H1 (cell line): ENCODE measurements around the gene RIT2. TPM values are rescaled to one million over a fixed set of nuclear protein-coding genes. Genes with fewer than 3 reads are reported as not detected.

Source experiments
- CTCF ChIA-PET: fragments of 300-600 bp; sonication (Branson Sonifier 250); formaldehyde crosslinking; loops from one replicate; lab custom pipeline; 2021; ENCODE audit not compliant: partially characterized antibody; lab: Charles Lee
- POLR2A ChIA-PET: fragments of 300-600 bp; sonication (Branson Sonifier 250); formaldehyde crosslinking; loops from one replicate; lab custom pipeline; 2021; ENCODE audit warnings: inconsistent platforms; ENCODE audit not compliant: partially characterized antibody; lab: Charles Lee
- DNase-seq, 2 experiments: peaks; one replicate each; pipeline versions ENCODE4 v3.0.0 to v3.0.0-alpha.2; 2010 to 2022; ENCODE audit warnings: low spot score in 2 of 2, low read depth in 1 of 2, mixed read lengths in 1 of 2
- FAIRE-seq: peaks from 2 replicates; lab custom pipeline; 2011; peaks lifted over from hg19 to GRCh38; lab: Jason Lieb, UNC
- H2AFZ ChIP-seq: 2 replicates; pipeline ENCODE4 v1.8.1; 2012; ENCODE audit warnings: low read length, inconsistent platforms
- H2AK5ac ChIP-seq: 2 replicates; pipeline ENCODE4 v1.6.1; 2013; ENCODE audit warnings: low read depth, low read length
- H2BK120ac ChIP-seq: replicated peaks from 2 replicates; pipeline ENCODE3; 2013; ENCODE audit warnings: low read depth, low read length, inconsistent platforms
- H2BK12ac ChIP-seq: 2 replicates; pipeline ENCODE4 v1.6.1; 2013; ENCODE audit warnings: low read depth, low read length
- H2BK15ac ChIP-seq: 2 replicates; pipeline ENCODE4 v1.6.1; 2013; ENCODE audit warnings: low read length
- H2BK20ac ChIP-seq: 2 replicates; pipeline ENCODE4 v1.6.1; 2013; ENCODE audit warnings: low read length
- H2BK5ac ChIP-seq: 2 replicates; pipeline ENCODE4 v1.6.1; 2013; ENCODE audit warnings: low read depth, low read length
- H3K14ac ChIP-seq: 2 replicates; pipeline ENCODE4 v1.6.1; 2013; ENCODE audit warnings: inconsistent platforms; ENCODE audit not compliant: insufficient read length
- H3K18ac ChIP-seq: 2 replicates; pipeline ENCODE4 v1.6.1; 2013; ENCODE audit warnings: low read length; ENCODE audit errors: extremely low read depth
- H3K23ac ChIP-seq: 2 replicates; pipeline ENCODE4 v1.6.1; 2013; ENCODE audit warnings: inconsistent platforms; ENCODE audit not compliant: insufficient read length
- H3K23me2 ChIP-seq: 2 replicates; pipeline ENCODE4 v1.6.1; 2013; ENCODE audit warnings: low read depth, low read length
- H3K27ac ChIP-seq: 2 replicates; pipeline ENCODE4 v1.6.1; 2011; ENCODE audit warnings: low read depth, low read length, inconsistent platforms
- H3K27me3 ChIP-seq, 4 experiments: replicated peaks in 1 of 4; 1 replicate in 1 of 4; 2 replicates in 3 of 4; pipeline versions ENCODE4 v1.6.1 to v1.8.1; 2011 to 2013; ENCODE audit warnings: low read length in 3 of 4, mild to moderate bottlenecking in 3 of 4, inconsistent platforms in 2 of 4, mixed read lengths in 2 of 4, moderate library complexity in 1 of 4; ENCODE audit not compliant: control insufficient read depth in 3 of 4, insufficient read depth in 3 of 4; ENCODE audit errors: extremely low read depth in 1 of 4
- H3K36me3 ChIP-seq, 4 experiments: 2 replicates each; pipeline versions ENCODE4 v1.6.1 to v1.8.1; 2011 to 2013; ENCODE audit warnings: mild to moderate bottlenecking in 4 of 4, low read length in 3 of 4, moderate library complexity in 2 of 4, control low read depth in 1 of 4, inconsistent platforms in 1 of 4; ENCODE audit not compliant: insufficient read depth in 4 of 4, control insufficient read depth in 2 of 4
- H3K4ac ChIP-seq: replicated peaks from 2 replicates; pipeline ENCODE3; 2013; ENCODE audit warnings: low read length, low read depth, mixed read lengths, inconsistent platforms; ENCODE audit not compliant: insufficient read length
- H3K4me1 ChIP-seq, 4 experiments: replicated peaks in 1 of 4; 1 replicate in 1 of 4; 2 replicates in 3 of 4; pipeline versions ENCODE4 v1.6.1 to v1.8.1; 2011 to 2013; ENCODE audit warnings: low read length in 3 of 4, inconsistent platforms in 2 of 4, mixed read lengths in 1 of 4; ENCODE audit not compliant: insufficient read depth in 4 of 4, control insufficient read depth in 3 of 4
- H3K4me2 ChIP-seq, 2 experiments: 2 replicates each; pipeline versions ENCODE4 v1.6.1 to v1.8.1; 2011 to 2013; ENCODE audit warnings: low read depth in 2 of 2, low read length in 2 of 2, control low read depth in 1 of 2, inconsistent platforms in 1 of 2, mild to moderate bottlenecking in 1 of 2; ENCODE audit not compliant: insufficient read depth in 1 of 2
- H3K4me3 ChIP-seq, 4 experiments: fragments of 200-600, 300-600 bp in 1 of 4; sonication (generic), shearing (Covaris generic), sonication (Bioruptor Twin) in 1 of 4; 2 replicates each; pipeline versions ENCODE4 v1.5.1 to v1.8.1; 2011 to 2016; ENCODE audit warnings: low read length in 4 of 4, low read depth in 3 of 4, control low read depth in 2 of 4, inconsistent platforms in 2 of 4, mild to moderate bottlenecking in 2 of 4, mixed read lengths in 1 of 4, moderate library complexity in 1 of 4; ENCODE audit not compliant: insufficient read depth in 2 of 4; ENCODE audit errors: extremely low read depth in 1 of 4
- H3K56ac ChIP-seq: replicated peaks from 2 replicates; pipeline ENCODE3; 2013; ENCODE audit warnings: low read depth, mild to moderate bottlenecking, mixed read lengths, low read length, inconsistent platforms; ENCODE audit not compliant: insufficient read length
- H3K79me1 ChIP-seq: 2 replicates; pipeline ENCODE4 v1.6.1; 2013; ENCODE audit warnings: low read depth, low read length, control low read depth
- H3K79me2 ChIP-seq, 2 experiments: 2 replicates each; pipeline versions ENCODE4 v1.6.1 to v1.8.1; 2012 to 2013; ENCODE audit warnings: low read length in 2 of 2, mild to moderate bottlenecking in 2 of 2, inconsistent platforms in 1 of 2; ENCODE audit not compliant: insufficient read depth in 2 of 2, control insufficient read depth in 1 of 2
- H3K9ac ChIP-seq, 4 experiments: replicated peaks in 1 of 4; 1 replicate in 1 of 4; 2 replicates in 3 of 4; pipeline versions ENCODE4 v1.6.1 to v1.8.1; 2011 to 2013; ENCODE audit warnings: low read depth in 3 of 4, low read length in 3 of 4, control low read depth in 2 of 4, mild to moderate bottlenecking in 2 of 4, moderate library complexity in 2 of 4, inconsistent platforms in 1 of 4; ENCODE audit errors: extremely low read depth in 1 of 4
- H3K9me3 ChIP-seq, 2 experiments: 2 replicates each; pipeline versions ENCODE4 v1.6.1 to v1.8.1; 2012 to 2013; ENCODE audit warnings: mild to moderate bottlenecking in 2 of 2, moderate library complexity in 2 of 2, control low read depth in 1 of 2, inconsistent platforms in 1 of 2, low read depth in 1 of 2, low read length in 1 of 2, mixed read lengths in 1 of 2; ENCODE audit not compliant: insufficient read depth in 2 of 2
- H4K20me1 ChIP-seq, 2 experiments: replicated peaks in 1 of 2; 2 replicates each; pipeline versions ENCODE3 to v1.8.1; 2011 to 2013; ENCODE audit warnings: inconsistent platforms in 2 of 2, low read length in 2 of 2, mild to moderate bottlenecking in 1 of 2; ENCODE audit not compliant: insufficient read depth in 2 of 2, control insufficient read depth in 1 of 2
- H4K5ac ChIP-seq: 2 replicates; pipeline ENCODE4 v1.6.1; 2013; ENCODE audit warnings: low read length, low read depth, mixed read lengths, inconsistent platforms; ENCODE audit not compliant: insufficient read length
- H4K8ac ChIP-seq: 2 replicates; pipeline ENCODE4 v1.8.0; 2013; ENCODE audit warnings: mild to moderate bottlenecking, moderate library complexity, low read length, inconsistent platforms; ENCODE audit not compliant: insufficient read depth; ENCODE audit errors: extremely low read depth
- H4K91ac ChIP-seq: replicated peaks from 2 replicates; pipeline ENCODE3; 2013; ENCODE audit warnings: low read length, mixed read lengths, inconsistent platforms; ENCODE audit not compliant: insufficient read length
- SUZ12 ChIP-seq: fragments of 200-600 bp; sonication (generic); IDR thresholded peaks from 2 replicates; pipeline ENCODE4 v1.6.1; 2012; ENCODE audit warnings: mild to moderate bottlenecking, inconsistent platforms, low read length, moderate library complexity, mixed read lengths
- TAF1 ChIP-seq: IDR thresholded peaks from 2 replicates; pipeline ENCODE4 v1.6.1; 2011; ENCODE audit warnings: mild to moderate bottlenecking, low read depth, low read length
- WGBS, 2 experiments: shearing (Covaris generic) in 1 of 2; methylation state at CpG; one replicate each; pipeline versions ENCODE4 v1.1.6 to v1.1.7; 2013 to 2015; ENCODE audit warnings: low lambda C conversion rate in 2 of 2, mixed read lengths in 2 of 2, inconsistent platforms in 1 of 2, low coverage in 1 of 2, missing lambda C conversion rate in 1 of 2; ENCODE audit not compliant: insufficient replicate concordance in 2 of 2, insufficient coverage in 1 of 2, insufficient read length in 1 of 2; ENCODE audit errors: extremely low coverage in 1 of 2, missing lambda C conversion rate in 1 of 2; 5-methylcytosine and 5-hydroxymethylcytosine counted together
- polyA plus RNA-seq, 7 experiments: library from polyadenylated mRNA; depleted of rRNA in 3 of 7; stranded (reverse) in 5 of 7; unstranded in 2 of 7; fragments of >200 nt in 5 of 7; fragments of 200-250 nt in 2 of 7; gene quantifications; 1 replicate in 5 of 7; 2 replicates in 1 of 7; 4 replicates in 1 of 7; pipeline versions ENCODE4 v1.2.1 to v1.2.3, GENCODE V29; 2011 to 2013; ENCODE audit warnings: missing spikeins in 2 of 7, mixed read lengths in 2 of 7
- total RNA-seq: library from RNA; stranded (reverse); fragmentation: NEBNext Ultra II Directional; extraction: Animal tissue kit (Norgen Biotek cat#: 25700); gene quantifications from 2 replicates; pipeline ENCODE4 v1.2.1, GENCODE V29; 2021

Gene RIT2
- total and polyA plus RNA-seq, 2 of the 8 experiments (the other 6 are each of a cell fraction or from before 2014, with no cell fraction given), result 0.67 to 3.2 TPM

GRCh38 chr18:43040281-43040680, 75.2 kb downstream of the RIT2 start:
- Histone ChIP-seq H2BK20ac (no peak overlapping the region), H3K56ac (no peak overlapping the region), H3K27me3 (no peaks in the 10 kb centered on the region), H2BK12ac (no peak overlapping the region), H2AFZ (no peak overlapping the region), H4K8ac (no peak overlapping the region), H4K20me1 (no peaks in the 10 kb centered on the region), H2BK120ac (no peak overlapping the region), H3K36me3 (no peaks in the 10 kb centered on the region), H2BK5ac (no peak overlapping the region), H3K23me2 (no peaks in the 10 kb centered on the region; the same call in 1 of the 2 replicates), H4K5ac (no peak overlapping the region), H3K14ac (no peak overlapping the region), H3K18ac (no peak overlapping the region), H2AK5ac (no peak overlapping the region), H3K4me1 (peaks cover 0 to 5% (median 1%) of the 10 kb centered on the region in 4 experiments; a peak in 1 of 7 replicates), H3K4me2 (no peak overlapping the region), H3K9ac (no peak overlapping the region), H3K79me2 (no peaks in the 10 kb centered on the region), H3K79me1 (no peaks in the 10 kb centered on the region), H4K91ac (no peak overlapping the region), H3K9me3 (no peaks in the 10 kb centered on the region), H3K27ac (no peak overlapping the region), H3K23ac (no peak overlapping the region), H3K4me3 (no peak overlapping the region), H2BK15ac (no peak overlapping the region), H3K4ac (no peak overlapping the region)
- FAIRE-seq (no peak), DNase-seq (no peak)
- ChIA-PET POLR2A (no interaction called here), CTCF (interaction anchor here (0.6 kb wide), 1 partner anchor 1113 kb away, joined by 3 read pairs; no protein-coding TSS in a partner anchor)
- WGBS, 2 experiments, result 89% methylated on average over 2 of the region's 2 CpGs; no CpG with 5 or more reads in 1 of the 2 experiments
- no peak for TF ChIP-seq SUZ12
- no peak for TF ChIP-seq TAF1
